HCT116 (cell line): Measurements from ENCODE around the gene SECTM1.

Experiments used
- CEBPB ChIP-seq: IDR thresholded peaks from 2 replicates; pipeline ENCODE4 v1.6.1; 2012; ENCODE audit warnings: low read depth
- ELF1 ChIP-seq: IDR thresholded peaks from 2 replicates; pipeline ENCODE4 v1.6.1; 2012; ENCODE audit warnings: low read depth, borderline replicate concordance
- EZH2 ChIP-seq: fragments of 200-600 bp; sonication (generic); IDR thresholded peaks from 2 replicates; pipeline ENCODE4 v1.6.1; 2017; ENCODE audit warnings: antibody characterized with exemption, mixed run types
- FOSL1 ChIP-seq: IDR thresholded peaks from 2 replicates; pipeline ENCODE4 v1.6.1; 2012; ENCODE audit warnings: low read depth
- JUND ChIP-seq: IDR thresholded peaks from 2 replicates; pipeline ENCODE4 v1.6.1; 2012
- POLR2AphosphoS5 ChIP-seq: IDR thresholded peaks from 2 replicates; pipeline ENCODE4 v1.6.1; 2011; ENCODE audit warnings: mild to moderate bottlenecking, low read depth, low read length, moderate library complexity
- SP1 ChIP-seq: IDR thresholded peaks from 2 replicates; pipeline ENCODE4 v1.6.1; 2012; ENCODE audit warnings: low read depth
- ZFX ChIP-seq: fragments of 450-650 bp; IDR thresholded peaks from 2 replicates; pipeline ENCODE4 v1.6.1; 2017
- TF ChIP-seq, protein P1 (sequence below), 3 experiments: fragments of 200-600 bp in 1 of 3; sonication (generic) in 1 of 3; IDR thresholded peaks in 2 of 3; conservative IDR thresholded peaks in 1 of 3; 2 replicates each; pipeline ENCODE4 v1.5.1; 2012 to 2017; ENCODE audit warnings: low read depth in 2 of 3, low read length in 2 of 3, antibody characterized with exemption in 1 of 3, borderline replicate concordance in 1 of 3, control low read depth in 1 of 3, mild to moderate bottlenecking in 1 of 3, mixed read lengths in 1 of 3, mixed run types in 1 of 3, moderate library complexity in 1 of 3; ENCODE audit not compliant: insufficient read depth in 1 of 3
- TF ChIP-seq, protein P2 (sequence below): IDR thresholded peaks from 2 replicates; pipeline ENCODE4 v1.6.1; 2012
- TF ChIP-seq, protein P3 (sequence below): IDR thresholded peaks from 2 replicates; pipeline ENCODE4 v1.6.1; 2012; ENCODE audit warnings: low read depth

DNA sequence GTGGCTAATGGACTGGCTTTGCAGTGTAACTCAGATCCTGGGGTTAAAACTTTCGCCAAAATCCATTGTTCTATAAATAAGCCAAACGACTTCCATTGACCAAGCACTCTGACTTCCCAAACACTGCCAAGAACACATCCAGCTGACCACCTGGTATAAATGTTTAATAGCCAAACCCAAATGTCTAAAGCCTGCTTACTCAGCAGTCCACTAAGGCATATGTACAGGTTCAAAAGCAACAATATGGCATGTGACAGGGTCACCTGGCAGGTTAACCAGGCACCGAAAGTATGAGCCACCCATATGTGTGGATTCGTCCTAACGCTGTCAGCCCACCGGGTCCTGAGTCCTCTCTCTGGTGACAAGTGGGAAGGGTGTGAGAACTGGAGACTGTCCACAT is 62.2 kb downstream of the SECTM1 start:
- TF ChIP-seq, protein P1, sequence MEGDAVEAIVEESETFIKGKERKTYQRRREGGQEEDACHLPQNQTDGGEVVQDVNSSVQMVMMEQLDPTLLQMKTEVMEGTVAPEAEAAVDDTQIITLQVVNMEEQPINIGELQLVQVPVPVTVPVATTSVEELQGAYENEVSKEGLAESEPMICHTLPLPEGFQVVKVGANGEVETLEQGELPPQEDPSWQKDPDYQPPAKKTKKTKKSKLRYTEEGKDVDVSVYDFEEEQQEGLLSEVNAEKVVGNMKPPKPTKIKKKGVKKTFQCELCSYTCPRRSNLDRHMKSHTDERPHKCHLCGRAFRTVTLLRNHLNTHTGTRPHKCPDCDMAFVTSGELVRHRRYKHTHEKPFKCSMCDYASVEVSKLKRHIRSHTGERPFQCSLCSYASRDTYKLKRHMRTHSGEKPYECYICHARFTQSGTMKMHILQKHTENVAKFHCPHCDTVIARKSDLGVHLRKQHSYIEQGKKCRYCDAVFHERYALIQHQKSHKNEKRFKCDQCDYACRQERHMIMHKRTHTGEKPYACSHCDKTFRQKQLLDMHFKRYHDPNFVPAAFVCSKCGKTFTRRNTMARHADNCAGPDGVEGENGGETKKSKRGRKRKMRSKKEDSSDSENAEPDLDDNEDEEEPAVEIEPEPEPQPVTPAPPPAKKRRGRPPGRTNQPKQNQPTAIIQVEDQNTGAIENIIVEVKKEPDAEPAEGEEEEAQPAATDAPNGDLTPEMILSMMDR (IDR thresholded peaks at IDR 0.05 in 2 of 3, conservative IDR thresholded peaks at IDR 0.05 in 1 of 3; ENCODE audit: borderline replicate concordance in 1 of 3, insufficient read depth in 1 of 3, low read depth in 2 of 3, low read length in 2 of 3), result no peak
- no peak for TF ChIP-seq CEBPB
- TF ChIP-seq, protein P2, sequence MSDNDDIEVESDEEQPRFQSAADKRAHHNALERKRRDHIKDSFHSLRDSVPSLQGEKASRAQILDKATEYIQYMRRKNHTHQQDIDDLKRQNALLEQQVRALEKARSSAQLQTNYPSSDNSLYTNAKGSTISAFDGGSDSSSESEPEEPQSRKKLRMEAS, result no peak
- no peak for TF ChIP-seq JUND
- no peak for TF ChIP-seq POLR2AphosphoS5
- no peak for TF ChIP-seq SP1
- TF ChIP-seq ELF1, result no peak
- TF ChIP-seq FOSL1, result no peak
- no peak for TF ChIP-seq ZFX
- TF ChIP-seq, protein P3, sequence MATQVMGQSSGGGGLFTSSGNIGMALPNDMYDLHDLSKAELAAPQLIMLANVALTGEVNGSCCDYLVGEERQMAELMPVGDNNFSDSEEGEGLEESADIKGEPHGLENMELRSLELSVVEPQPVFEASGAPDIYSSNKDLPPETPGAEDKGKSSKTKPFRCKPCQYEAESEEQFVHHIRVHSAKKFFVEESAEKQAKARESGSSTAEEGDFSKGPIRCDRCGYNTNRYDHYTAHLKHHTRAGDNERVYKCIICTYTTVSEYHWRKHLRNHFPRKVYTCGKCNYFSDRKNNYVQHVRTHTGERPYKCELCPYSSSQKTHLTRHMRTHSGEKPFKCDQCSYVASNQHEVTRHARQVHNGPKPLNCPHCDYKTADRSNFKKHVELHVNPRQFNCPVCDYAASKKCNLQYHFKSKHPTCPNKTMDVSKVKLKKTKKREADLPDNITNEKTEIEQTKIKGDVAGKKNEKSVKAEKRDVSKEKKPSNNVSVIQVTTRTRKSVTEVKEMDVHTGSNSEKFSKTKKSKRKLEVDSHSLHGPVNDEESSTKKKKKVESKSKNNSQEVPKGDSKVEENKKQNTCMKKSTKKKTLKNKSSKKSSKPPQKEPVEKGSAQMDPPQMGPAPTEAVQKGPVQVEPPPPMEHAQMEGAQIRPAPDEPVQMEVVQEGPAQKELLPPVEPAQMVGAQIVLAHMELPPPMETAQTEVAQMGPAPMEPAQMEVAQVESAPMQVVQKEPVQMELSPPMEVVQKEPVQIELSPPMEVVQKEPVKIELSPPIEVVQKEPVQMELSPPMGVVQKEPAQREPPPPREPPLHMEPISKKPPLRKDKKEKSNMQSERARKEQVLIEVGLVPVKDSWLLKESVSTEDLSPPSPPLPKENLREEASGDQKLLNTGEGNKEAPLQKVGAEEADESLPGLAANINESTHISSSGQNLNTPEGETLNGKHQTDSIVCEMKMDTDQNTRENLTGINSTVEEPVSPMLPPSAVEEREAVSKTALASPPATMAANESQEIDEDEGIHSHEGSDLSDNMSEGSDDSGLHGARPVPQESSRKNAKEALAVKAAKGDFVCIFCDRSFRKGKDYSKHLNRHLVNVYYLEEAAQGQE, result no peak
- no peak for TF ChIP-seq EZH2
